Endothelial cell of umbilical vein (primary cell): ENCODE measurements around the gene MIGA1.

Experiments
- EZH2 ChIP-seq: IDR thresholded peaks from 2 replicates; pipeline ENCODE4 v1.6.1; 2012; ENCODE audit warnings: borderline replicate concordance, low read depth, mild to moderate bottlenecking, moderate library complexity, low read length, inconsistent platforms; ENCODE audit not compliant: severe bottlenecking
- POLR2A ChIP-seq: IDR thresholded peaks from 2 replicates; pipeline ENCODE4 v1.6.1; 2012; ENCODE audit warnings: low read depth, mild to moderate bottlenecking, control low read depth, low read length
- POLR2AphosphoS5 ChIP-seq: IDR thresholded peaks from 2 replicates; pipeline ENCODE4 v1.6.1; 2012; ENCODE audit warnings: low read depth, mild to moderate bottlenecking, control low read depth, low read length, moderate library complexity; ENCODE audit not compliant: insufficient read depth
- TF ChIP-seq, protein P1 (sequence below), 2 donors: IDR thresholded peaks; 1 replicate in 1 of 2; 2 replicates in 1 of 2; pipeline ENCODE4 v1.5.1; 2011; ENCODE audit warnings: low read length in 2 of 2, mild to moderate bottlenecking in 2 of 2, moderate library complexity in 2 of 2, control low read depth in 1 of 2, inconsistent platforms in 1 of 2, low read depth in 1 of 2; ENCODE audit not compliant: insufficient read depth in 1 of 2; ENCODE audit errors: extremely low read depth in 1 of 2

DNA sequence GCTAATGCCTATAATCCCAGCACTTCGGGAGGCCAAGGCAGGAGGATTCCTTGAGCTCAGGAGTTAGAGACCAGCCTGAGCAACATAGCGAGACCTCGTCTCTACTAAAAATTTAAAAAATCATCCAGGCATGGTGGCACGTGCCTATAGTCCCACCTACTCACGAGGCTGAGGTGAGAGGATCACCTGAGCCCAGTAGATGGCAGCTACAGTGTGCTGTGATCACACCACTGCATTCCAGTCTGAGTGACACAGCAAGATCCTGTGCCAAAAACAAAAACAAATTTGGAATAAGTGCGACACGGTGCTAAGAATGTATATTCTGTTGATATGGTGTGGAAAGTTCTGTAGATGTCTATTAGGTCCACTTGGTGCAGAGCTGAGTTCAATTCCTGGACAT lies 34.9 kb upstream of the MIGA1 start:
- TF ChIP-seq, protein P1, sequence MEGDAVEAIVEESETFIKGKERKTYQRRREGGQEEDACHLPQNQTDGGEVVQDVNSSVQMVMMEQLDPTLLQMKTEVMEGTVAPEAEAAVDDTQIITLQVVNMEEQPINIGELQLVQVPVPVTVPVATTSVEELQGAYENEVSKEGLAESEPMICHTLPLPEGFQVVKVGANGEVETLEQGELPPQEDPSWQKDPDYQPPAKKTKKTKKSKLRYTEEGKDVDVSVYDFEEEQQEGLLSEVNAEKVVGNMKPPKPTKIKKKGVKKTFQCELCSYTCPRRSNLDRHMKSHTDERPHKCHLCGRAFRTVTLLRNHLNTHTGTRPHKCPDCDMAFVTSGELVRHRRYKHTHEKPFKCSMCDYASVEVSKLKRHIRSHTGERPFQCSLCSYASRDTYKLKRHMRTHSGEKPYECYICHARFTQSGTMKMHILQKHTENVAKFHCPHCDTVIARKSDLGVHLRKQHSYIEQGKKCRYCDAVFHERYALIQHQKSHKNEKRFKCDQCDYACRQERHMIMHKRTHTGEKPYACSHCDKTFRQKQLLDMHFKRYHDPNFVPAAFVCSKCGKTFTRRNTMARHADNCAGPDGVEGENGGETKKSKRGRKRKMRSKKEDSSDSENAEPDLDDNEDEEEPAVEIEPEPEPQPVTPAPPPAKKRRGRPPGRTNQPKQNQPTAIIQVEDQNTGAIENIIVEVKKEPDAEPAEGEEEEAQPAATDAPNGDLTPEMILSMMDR (IDR thresholded peaks at IDR 0.05; ENCODE audit: extremely low read depth in 1 of 2, insufficient read depth in 1 of 2, low read depth in 1 of 2, low read length in 2 of 2), result no peak
- TF ChIP-seq POLR2A, result no peak
- no peak for TF ChIP-seq POLR2AphosphoS5
- TF ChIP-seq EZH2, result no peak
